Measurements from ENCODE around the gene MITD1. TPM values are rescaled to one million over a fixed set of nuclear protein-coding genes. Genes with fewer than 3 reads are reported as not detected.
"Not testable (repeated sequence)": the region's sequence is repeated elsewhere in the genome, so short reads cannot be mapped to it uniquely, and the experiment has no call there.

MITD1 gene
- 28.5 and 29.5 TPM in 2 replicates for total RNA-seq (2014; rRNA removed; shearing (Covaris generic))
- polyA plus RNA-seq (2015; cell fraction: cytosol; rRNA removed), result 11.2 and 13.5 TPM in 2 replicates
- polyA plus RNA-seq (2015; cell fraction: nucleus; rRNA removed), result 147 and 212 TPM in 2 replicates

DNA sequence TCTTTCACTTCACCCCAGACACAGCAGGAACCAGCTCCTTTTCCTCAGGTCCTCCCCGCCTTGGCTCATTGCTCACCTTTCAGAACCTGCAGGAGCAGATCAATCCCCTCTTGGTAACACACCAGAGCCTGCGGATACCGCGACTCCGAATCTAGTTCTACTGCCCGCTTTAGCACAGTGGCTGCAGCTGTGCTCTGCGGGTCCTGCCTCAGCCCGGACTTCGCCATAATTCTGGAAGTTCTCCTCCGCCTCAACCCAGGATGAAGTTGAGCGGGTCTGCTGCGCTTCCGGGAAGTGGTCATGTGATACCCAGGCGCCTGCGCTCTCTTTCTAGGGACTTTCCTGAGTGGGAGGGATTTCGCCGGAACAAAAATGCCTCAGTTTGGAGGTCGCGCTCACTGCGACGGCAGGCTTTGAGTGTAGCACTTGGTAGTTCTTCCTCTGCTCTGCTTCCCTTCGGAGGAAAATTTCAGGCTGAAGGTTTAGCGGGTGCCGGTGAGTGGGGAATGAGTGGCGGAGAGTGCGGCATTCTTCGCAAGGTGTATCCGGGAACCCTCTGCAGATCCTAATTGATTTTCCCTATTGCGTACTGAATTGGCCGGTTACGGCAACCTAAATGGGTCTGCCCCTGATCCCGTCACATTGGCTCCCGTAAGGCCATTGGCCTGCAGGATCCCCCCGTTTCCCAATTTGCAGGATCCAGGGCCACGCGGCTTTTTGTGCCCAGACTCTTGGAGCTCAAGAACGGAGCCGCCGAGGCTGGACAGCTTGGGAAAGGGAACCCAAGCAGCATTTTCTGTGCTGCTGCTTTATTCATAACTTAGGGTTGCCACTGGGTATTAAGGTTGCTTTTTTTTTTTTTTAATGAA, at the start of gene MITD1, which contains the start of gene MRPL30:
TSS of gene MITD1 (minus strand) at position 304 of the 869 bp plus-strand sequence. CDS start at position 227, 77 bp downstream.
TSS of gene MRPL30 (plus strand) at position 430 of the 869 bp plus-strand sequence. CDS start 5,020 bp downstream, outside the sequence.
- in situ Hi-C loops (cut with HindIII; ENCODE audit: low pct_unique_long_range_greater_than_20kb, low sequenced_read_pairs), result no loop called here
- DNase-seq (ENCODE audit: low read depth, low spot score), result peak; percentile 96

DNA sequence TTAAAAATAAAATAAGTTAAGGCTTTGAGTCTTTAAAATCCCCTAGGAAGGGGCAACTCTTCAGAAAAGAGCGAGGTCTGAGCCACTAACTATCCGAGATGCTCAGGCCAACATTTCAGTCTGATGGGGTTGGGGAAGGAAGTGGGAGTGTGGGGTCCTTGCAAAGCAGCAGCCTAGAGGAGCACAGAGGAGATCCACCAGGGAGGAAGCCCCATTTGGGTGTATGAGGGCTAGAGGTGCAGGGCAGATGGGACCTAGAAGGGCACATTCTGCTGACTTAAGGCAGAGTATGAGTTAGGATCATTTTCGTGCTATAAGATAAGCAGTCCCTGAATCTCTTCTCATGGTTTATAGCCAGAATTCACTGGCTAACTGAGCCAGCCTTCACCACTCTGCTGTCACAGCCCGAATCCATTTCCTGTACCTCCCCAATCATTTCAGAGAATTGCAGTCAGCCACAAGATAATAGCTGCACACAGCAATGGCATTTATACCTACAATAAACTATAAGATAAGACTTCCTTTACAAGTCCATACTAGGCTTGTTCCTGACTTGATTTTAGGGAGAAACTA, 37.2 kb upstream of the MITD1 start:
- DNase-seq (ENCODE audit: low read depth, low spot score), result no peak
- in situ Hi-C loops (cut with HindIII; ENCODE audit: low pct_unique_long_range_greater_than_20kb, low sequenced_read_pairs), result no loop called here

DNA sequence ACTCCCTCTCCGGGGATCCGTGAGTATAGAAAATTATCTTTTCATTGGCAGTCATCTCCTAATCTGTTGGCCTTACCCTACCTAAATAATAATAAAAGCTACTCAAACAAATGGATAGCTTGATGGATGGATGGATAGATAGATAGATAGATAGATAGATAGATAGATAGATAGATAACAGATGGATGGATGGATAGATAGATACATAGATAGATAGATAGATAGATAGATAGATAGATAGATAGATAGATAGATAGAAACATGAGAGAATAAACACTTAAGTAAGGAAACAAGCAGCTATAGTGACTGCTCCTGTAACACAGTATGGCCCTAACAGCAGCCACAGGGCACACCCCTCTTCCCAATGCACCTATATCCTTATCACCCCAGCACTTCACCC, 35.2 kb upstream of the MITD1 start:
- in situ Hi-C loops (cut with HindIII; ENCODE audit: low pct_unique_long_range_greater_than_20kb, low sequenced_read_pairs), result no loop called here

DNA sequence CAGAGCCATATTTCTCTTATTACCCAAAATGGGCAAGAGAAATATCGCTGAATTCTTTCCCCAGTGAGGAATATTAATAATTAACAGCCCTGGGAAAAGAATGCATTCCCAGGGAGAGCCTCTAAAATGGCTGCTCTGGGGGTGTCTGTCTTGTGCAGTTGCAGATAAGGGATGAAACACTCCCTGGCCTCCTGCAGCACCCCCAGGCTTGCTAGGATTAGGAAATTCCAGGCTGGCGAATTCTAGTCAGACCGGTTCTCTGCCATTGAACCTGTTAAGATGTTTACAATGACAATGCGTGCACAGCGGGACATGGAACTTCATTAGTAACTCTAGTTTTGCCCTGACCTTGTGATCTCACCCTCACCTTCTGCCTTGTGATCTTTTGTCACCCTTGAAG, 24.6 kb upstream of the MITD1 start:
- no peak for DNase-seq (ENCODE audit: low read depth, low spot score)

More for the DNA sequence above, 35.2 kb upstream of the MITD1 start:
- no peak for DNase-seq (ENCODE audit: low read depth, low spot score)

DNA sequence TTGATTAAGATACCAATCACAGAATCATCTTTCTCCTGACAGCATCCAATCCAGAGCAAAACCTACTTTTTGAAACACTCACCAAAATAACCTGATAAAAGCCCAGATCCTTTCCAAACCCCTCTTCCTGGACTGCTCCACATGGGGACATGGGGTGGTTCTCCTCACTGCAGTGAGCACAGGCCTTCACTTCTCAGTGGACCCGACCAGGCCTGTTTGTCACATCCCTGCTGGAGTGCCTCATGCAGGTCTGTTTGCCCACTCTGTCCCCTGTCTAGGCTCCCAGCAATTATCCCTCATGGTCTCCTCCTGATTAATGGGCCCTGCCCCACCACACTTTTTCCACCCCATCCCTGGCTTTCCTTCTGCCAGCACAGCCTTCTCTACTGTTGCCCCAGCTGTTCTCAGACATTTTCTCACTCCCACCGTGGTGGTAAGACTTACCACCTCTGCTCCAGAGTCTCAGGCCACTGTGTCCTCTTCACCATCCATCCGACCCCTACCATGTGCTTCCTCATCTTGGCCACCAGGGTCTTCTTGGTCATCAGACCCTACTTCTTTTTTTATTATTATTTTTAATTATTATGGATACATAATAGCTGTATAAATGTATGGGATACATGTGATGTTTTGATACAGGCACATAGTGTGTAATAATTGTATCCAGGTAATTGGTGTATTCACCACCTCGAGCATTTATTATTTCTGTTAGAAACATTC, 21.3 kb upstream of the MITD1 start:
- DNase-seq (ENCODE audit: low read depth, low spot score), result no peak

More for the DNA sequence above, 24.6 kb upstream of the MITD1 start:
- in situ Hi-C loops (cut with HindIII; ENCODE audit: low pct_unique_long_range_greater_than_20kb, low sequenced_read_pairs), result no loop called here

DNA sequence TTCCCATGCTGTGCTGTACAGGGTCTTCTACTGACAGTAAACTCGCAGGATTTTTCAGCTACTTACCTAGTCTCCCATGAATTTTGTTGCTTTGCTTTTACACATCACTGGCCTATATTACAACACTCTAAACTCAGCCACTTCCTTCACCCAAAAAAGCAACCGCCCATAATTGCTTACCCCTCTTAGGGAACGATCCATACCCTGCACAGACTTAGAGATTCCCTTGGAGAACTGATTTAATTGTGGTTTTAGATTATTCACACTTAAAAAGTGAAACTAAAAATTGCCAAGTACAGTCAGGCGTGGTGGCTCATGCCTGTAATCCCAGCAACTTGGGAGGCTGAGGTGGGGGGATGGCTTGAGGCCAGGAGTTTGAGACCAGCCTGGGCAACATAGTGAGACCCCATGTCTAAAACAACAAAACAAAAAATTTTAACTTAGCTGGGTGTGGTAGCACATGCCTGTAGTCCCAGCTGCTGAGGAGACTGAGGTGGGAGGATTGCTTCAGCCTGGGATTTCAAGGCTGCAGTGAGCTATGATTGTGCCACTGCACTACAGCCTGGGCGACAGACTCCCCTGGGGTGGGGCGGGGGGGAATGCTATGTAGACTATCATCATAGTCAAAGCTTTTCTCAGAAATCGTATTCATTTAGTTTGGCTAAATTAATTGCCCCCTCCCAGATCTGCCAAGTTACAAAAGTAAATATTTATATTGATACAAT, 19.4 kb upstream of the MITD1 start:
- no peak for DNase-seq (ENCODE audit: low read depth, low spot score)
- in situ Hi-C loops (cut with HindIII; ENCODE audit: low pct_unique_long_range_greater_than_20kb, low sequenced_read_pairs), result no loop called here

More for the DNA sequence above, 21.3 kb upstream of the MITD1 start:
- in situ Hi-C loops (cut with HindIII; ENCODE audit: low pct_unique_long_range_greater_than_20kb, low sequenced_read_pairs), result no loop called here

DNA sequence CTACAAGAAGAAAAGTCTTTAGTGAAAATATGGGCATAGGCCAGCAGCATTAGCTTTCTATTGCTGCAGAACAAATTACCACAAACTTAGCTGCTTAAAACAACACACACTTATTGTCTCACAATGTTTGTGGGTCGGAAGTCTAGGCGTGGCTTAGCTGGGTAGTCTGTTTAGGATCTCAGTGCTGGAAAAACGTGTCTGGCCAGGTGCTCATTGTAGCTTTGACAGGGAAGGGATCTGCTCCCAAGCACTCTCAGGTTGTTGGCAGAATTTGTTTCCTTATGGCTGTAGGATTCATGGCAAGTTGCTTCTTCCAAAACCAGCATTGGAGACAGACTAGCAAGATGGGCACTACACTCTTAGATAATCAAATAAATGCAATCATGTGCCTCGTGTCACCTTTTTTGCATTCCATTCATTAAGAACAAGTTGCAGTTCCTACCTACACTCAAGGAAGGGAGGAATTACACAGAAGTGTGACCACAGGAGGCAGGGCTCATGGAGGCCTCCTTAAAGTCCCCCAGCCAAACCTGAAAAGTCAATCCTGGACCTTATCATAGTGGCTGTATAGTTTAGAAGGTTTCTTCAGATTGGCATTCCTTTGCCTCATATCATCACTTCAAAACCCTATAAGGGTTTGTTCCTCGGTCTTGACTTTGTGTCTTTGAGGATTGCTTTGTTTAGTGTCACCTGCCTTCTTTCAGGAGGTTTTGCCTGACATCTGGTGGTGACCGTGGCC, 17.4 kb upstream of the MITD1 start:
- no peak for DNase-seq (ENCODE audit: low read depth, low spot score)
- in situ Hi-C loops (cut with HindIII; ENCODE audit: low pct_unique_long_range_greater_than_20kb, low sequenced_read_pairs), result no loop called here

DNA sequence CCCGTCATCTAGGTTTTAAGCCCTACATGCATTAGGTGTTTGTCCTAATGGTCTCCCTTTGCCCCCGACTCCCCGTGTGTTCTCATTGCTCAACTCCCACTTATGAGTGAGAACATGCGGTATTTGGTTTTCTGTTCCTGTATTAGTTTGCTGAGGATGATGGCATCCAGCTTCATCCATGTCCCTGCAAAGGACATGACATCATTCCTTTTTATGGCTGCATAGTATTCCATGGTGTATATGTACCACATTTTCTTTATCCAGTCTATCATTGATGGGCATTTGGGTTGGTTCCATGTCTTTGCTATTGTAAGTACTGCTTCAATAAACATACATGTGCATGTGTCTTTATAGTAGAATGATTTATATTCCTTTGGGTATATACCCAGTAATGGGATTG, 11.5 kb upstream of the MITD1 start:
- in situ Hi-C loops (cut with HindIII; ENCODE audit: low pct_unique_long_range_greater_than_20kb, low sequenced_read_pairs); DNase-seq (ENCODE audit: low read depth, low spot score): not testable (repeated sequence)

DNA sequence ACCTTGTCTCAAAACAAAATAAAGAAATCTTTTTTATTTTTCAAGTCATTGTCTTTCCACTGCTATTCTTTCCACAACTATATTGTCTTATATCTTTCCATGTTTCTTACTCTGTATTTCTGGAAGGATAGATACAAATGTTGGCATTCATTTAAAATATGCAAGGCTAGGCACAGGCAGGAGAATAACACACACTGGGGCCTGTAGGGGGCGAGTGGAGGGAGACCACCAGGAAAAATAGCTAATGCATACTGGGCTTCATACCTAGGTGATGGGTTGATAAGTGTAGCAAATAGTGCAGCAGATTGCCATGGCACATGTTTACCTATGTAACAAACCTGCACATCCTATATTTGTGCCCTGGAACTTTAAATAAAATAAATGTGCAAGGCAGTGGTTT, 9.7 kb upstream of the MITD1 start:
- in situ Hi-C loops (cut with HindIII; ENCODE audit: low pct_unique_long_range_greater_than_20kb, low sequenced_read_pairs), result no loop called here
- no peak for DNase-seq (ENCODE audit: low read depth, low spot score)

DNA sequence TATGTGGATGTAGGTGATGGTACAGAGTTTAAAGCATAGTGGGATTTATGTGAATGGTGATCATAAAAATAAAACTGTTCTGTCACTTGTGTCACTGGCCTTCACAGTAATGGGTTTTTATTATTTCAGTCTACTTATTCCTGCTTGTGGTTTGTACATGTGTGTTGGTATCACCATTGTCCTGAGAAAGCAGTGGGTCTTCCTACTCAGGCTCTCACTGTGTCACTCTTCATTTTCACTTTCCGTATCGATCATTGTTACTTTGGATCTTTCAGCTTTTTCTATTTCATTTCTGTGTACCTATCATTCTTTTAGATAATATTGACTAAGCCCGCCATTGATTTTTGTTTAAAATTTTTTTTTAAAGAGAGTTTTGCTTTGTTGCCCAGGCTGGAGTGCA, 7.5 kb upstream of the MITD1 start:
- in situ Hi-C loops (cut with HindIII; ENCODE audit: low pct_unique_long_range_greater_than_20kb, low sequenced_read_pairs), result no loop called here
- no peak for DNase-seq (ENCODE audit: low read depth, low spot score)

DNA sequence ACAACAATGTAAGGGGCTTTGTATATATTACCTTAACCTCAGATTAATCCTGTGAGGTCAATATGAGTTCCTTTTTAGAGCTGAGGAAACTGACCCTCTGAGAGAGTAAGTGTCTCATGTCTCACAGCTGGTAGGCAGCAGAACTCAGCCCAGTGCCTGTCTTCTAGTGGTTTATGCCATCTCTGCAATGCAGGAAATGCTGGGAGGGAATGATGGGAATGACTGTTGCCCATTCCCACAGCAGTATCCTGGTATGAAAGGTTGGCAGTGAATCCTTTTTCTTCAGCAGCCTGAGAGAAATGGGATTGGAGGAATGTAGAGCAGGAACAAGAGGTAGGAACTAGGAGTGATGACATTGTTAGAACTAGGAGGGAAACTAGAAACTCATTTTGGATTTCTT, 6.2 kb upstream of the MITD1 start:
- in situ Hi-C loops (cut with HindIII; ENCODE audit: low pct_unique_long_range_greater_than_20kb, low sequenced_read_pairs), result no loop called here
- DNase-seq (ENCODE audit: low read depth, low spot score), result no peak

DNA sequence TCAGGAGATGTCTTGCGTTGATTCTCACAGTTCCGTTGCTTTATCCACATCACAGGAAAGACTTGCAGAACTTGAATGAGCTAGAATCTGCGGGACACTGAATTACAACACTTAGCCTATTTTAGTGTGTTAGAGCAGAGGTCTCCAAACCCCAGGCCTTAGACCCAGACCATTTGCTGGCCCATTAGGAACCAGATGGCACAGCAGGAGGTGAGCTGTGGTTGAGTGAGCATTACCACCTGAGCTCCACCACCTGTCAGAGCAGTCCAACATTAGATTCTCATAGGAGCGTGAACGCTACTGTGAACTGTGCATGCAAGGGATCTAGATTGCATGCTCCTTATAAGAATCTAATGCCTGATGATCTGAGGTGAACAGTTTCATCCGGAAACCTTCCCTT, 4.0 kb upstream of the MITD1 start:
- no peak for DNase-seq (ENCODE audit: low read depth, low spot score)
- in situ Hi-C loops (cut with HindIII; ENCODE audit: low pct_unique_long_range_greater_than_20kb, low sequenced_read_pairs), result no loop called here

DNA sequence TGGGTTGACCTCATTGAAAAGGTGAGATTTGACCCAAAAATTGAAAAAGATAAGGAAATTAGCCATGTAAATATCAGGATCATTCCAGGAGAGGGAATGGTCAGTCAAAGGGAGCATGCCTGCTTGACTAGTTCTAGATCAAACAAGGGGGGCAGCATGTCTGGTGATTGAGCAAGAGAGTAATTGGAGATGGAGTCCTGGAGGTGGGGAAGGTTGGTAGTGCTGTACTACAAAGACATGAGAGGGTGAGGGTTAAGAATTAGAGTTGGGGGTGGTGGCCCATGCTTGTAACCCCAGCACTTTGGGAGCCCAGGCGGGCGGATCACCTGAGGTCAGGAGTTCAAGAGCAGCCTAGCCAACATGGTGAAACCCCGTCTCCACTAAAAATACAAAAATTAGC, 2.2 kb upstream of the MITD1 start:
- DNase-seq (ENCODE audit: low read depth, low spot score), result no peak
- in situ Hi-C loops (cut with HindIII; ENCODE audit: low pct_unique_long_range_greater_than_20kb, low sequenced_read_pairs), result no loop called here

DNA sequence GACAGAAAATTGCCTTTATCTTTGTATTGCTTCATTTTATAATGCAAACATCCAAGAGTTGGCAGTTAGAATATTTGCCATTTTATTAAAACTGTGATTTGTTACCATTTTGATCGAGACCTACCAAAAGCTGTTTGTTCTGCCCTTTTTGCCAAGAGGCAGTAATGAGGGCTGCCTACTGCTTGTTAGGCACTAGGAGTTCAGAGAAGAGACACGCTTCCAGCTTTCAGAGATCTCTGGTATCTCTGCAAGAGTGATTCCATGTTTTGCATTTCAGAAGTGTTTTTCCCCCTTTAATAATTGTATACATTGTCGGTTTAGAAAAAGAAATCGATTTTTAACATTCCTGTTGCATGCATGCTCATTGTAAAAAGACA, 754 bp upstream of the MITD1 start:
- in situ Hi-C loops (cut with HindIII; ENCODE audit: low pct_unique_long_range_greater_than_20kb, low sequenced_read_pairs), result no loop called here
- peak; percentile 29 for DNase-seq (ENCODE audit: low read depth, low spot score)

DNA sequence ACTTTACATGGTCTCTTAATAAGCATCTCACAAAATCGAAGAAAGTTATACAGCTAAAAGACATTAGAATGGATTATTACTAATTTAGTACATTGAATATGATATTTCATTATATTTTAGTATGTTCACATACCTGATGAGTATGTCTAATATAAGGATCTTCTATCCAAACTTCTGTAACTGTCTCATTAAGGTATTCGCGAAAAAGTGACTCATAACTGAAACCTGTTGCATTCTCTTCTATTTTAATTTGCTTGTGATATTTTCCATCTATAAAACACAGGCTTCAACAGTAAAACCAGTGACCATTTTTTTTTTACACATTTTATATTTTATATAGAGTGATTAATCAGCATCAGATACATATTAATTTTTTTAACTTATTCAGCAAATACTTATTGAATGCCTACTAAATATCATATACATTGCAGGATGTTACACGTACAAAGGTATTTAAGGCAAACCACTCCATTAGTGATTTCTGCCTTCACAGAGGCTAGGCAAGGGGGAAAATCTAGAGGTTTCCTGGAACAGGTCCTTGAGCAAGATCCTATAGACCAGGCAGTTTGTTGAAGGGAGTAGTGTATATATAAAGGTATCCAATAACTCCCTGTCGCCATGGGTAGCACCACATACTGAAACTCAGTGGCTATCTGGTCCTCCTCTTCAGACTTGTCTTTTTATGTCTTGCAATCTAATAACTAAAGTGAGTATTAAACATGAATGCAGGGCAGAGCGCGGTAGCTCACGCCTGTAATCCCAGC, 9.3 kb downstream of the MITD1 start:
- DNase-seq (ENCODE audit: low read depth, low spot score), result no peak
- in situ Hi-C loops (cut with HindIII; ENCODE audit: low pct_unique_long_range_greater_than_20kb, low sequenced_read_pairs), result no loop called here

DNA sequence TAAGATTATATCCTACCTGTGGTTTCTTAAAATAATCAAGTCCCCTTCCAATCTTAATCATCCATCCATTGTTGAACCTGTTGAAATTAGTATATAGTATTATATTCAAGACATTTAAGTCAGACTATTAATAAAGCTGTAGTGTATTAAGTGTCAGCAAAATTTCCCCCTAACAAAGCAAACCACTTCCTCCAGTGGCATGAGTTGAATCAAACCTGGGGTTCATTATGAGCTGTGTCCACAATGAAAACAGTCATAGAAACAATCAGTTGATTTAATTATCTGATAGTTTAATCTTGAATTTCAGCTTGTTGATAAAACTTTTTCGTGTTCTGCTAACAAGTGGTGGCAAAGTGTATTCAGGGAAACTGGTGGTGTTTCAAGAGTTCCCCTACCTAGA, 11.3 kb downstream of the MITD1 start:
- no peak for DNase-seq (ENCODE audit: low read depth, low spot score)
- in situ Hi-C loops (cut with HindIII; ENCODE audit: low pct_unique_long_range_greater_than_20kb, low sequenced_read_pairs), result no loop called here
